DMS153 (cell line): Measurements from ENCODE around the gene CLC.
"Not testable (repeated sequence)": the region's sequence is repeated elsewhere in the genome, so short reads cannot be mapped to it uniquely, and the experiment has no call there.

Source experiments
- DNase-seq: peaks from one replicate; lab custom pipeline; 2025; lab: John Stamatoyannopoulos, UW

Gene CLC

GRCh38 chr19:39729594-39729993, 8.2 kb downstream of the CLC start:
- no peak for DNase-seq

- DNase-seq, result no peak
Measured at GRCh38 chr19:39728040-39728439, 9.8 kb downstream of the CLC start.

GRCh38 chr19:39727070-39727800, 10.6 kb downstream of the CLC start:
- no peak for DNase-seq

- no peak for DNase-seq
Measured at GRCh38 chr19:39725995-39726394, 11.8 kb downstream of the CLC start.

- DNase-seq, result not testable (repeated sequence)
Measured at GRCh38 chr19:39720144-39720543, 17.7 kb downstream of the CLC start.

GRCh38 chr19:39710333-39710890, 27.4 kb downstream of the CLC start:
- DNase-seq, result no peak

GRCh38 chr19:39709026-39709872, 28.6 kb downstream of the CLC start:
- DNase-seq, result no peak

- no peak for DNase-seq
Measured at GRCh38 chr19:39708594-39708993, 29.2 kb downstream of the CLC start.

GRCh38 chr19:39705578-39706188, 32.1 kb downstream of the CLC start:
- DNase-seq, result no peak

GRCh38 chr19:39704181-39705044, 33.4 kb downstream of the CLC start, which contains the start of gene LGALS14:
Gene LGALS14, plus strand, starts transcription at chr19:39704481. Its CDS starts 48 bp downstream, at chr19:39704529.
- no peak for DNase-seq

- DNase-seq, result no peak
Measured at GRCh38 chr19:39701291-39701690, 36.5 kb downstream of the CLC start.

- no peak for DNase-seq
Measured at GRCh38 chr19:39698535-39698934, 39.3 kb downstream of the CLC start.

- DNase-seq, result no peak
Measured at GRCh38 chr19:39696387-39696786, 41.4 kb downstream of the CLC start.

- DNase-seq, result no peak
Measured at GRCh38 chr19:39695759-39696158, 42.1 kb downstream of the CLC start.

- no peak for DNase-seq
Measured at GRCh38 chr19:39692822-39693221, 45.0 kb downstream of the CLC start.

GRCh38 chr19:39692166-39692565, 45.7 kb downstream of the CLC start:
- no peak for DNase-seq

GRCh38 chr19:39688637-39689036, 49.2 kb downstream of the CLC start:
- DNase-seq, result not testable (repeated sequence)

GRCh38 chr19:39686739-39687138, 51.1 kb downstream of the CLC start:
- DNase-seq, result no peak

GRCh38 chr19:39684267-39684666, 53.6 kb downstream of the CLC start:
- DNase-seq, result no peak

- no peak for DNase-seq
Measured at GRCh38 chr19:39681416-39681815, 56.4 kb downstream of the CLC start.
